DOHH2 (cell line): Measurements from ENCODE around the gene PIK3R2.

Experiments used
- H3F3A ChIP-seq: fragments of 200-600 bp; sonication (generic), shearing (Covaris generic); 2 replicates; pipeline ENCODE4 v1.6.0; 2016; ENCODE audit warnings: antibody characterized with exemption, mild to moderate bottlenecking; ENCODE audit not compliant: control insufficient read depth, insufficient read depth
- H3K27ac ChIP-seq: fragments of 200-600 bp; sonication (generic); 2 replicates; pipeline ENCODE4 v1.5.1; 2014; ENCODE audit warnings: low read depth, mild to moderate bottlenecking, low read length, moderate library complexity
- H3K27me3 ChIP-seq: fragments of 200-600 bp; sonication (generic); 2 replicates; pipeline ENCODE4 v1.6.1; 2014; ENCODE audit warnings: mild to moderate bottlenecking, low read length, mixed read lengths; ENCODE audit not compliant: control insufficient read depth
- H3K36me3 ChIP-seq: fragments of 200-600 bp; sonication (generic); 2 replicates; pipeline ENCODE4 v1.6.1; 2014; ENCODE audit warnings: mild to moderate bottlenecking, low read length, moderate library complexity, mixed read lengths; ENCODE audit not compliant: control insufficient read depth
- H3K4me1 ChIP-seq: fragments of 200-600 bp; sonication (generic); 2 replicates; pipeline ENCODE4 v1.6.1; 2014; ENCODE audit warnings: mild to moderate bottlenecking, low read length, mixed read lengths; ENCODE audit not compliant: control insufficient read depth
- H3K4me2 ChIP-seq: fragments of 200-600 bp; sonication (generic); 2 replicates; pipeline ENCODE4 v1.6.0; 2014; ENCODE audit warnings: mild to moderate bottlenecking, low read length, moderate library complexity
- H3K4me3 ChIP-seq: fragments of 200-600 bp; sonication (generic); 2 replicates; pipeline ENCODE4 v1.5.1; 2014; ENCODE audit warnings: mild to moderate bottlenecking, low read length, mixed read lengths
- H3K79me2 ChIP-seq: fragments of 200-600 bp; sonication (generic); 2 replicates; pipeline ENCODE4 v1.6.1; 2014; ENCODE audit warnings: mild to moderate bottlenecking, low read length, mixed read lengths; ENCODE audit not compliant: control insufficient read depth
- H3K9me2 ChIP-seq: fragments of 200-600 bp; sonication (generic); replicated peaks from 2 replicates; pipeline ENCODE4 v1.6.1; 2014; ENCODE audit warnings: mild to moderate bottlenecking, low read length, mixed read lengths; ENCODE audit not compliant: control insufficient read depth
- H3K9me3 ChIP-seq: fragments of 200-600 bp; sonication (generic); 2 replicates; pipeline ENCODE4 v1.6.1; 2014; ENCODE audit warnings: antibody characterized with exemption, low read length, mixed read lengths; ENCODE audit not compliant: control insufficient read depth, insufficient read depth
- H4K20me1 ChIP-seq: fragments of 200-600 bp; sonication (generic); 2 replicates; pipeline ENCODE4 v1.6.0; 2014; ENCODE audit warnings: low read depth, mild to moderate bottlenecking, antibody characterized with exemption, low read length, moderate library complexity; ENCODE audit not compliant: control insufficient read depth, insufficient read depth
- CTCF ChIP-seq: fragments of 200-600 bp; sonication (generic); IDR thresholded peaks from one replicate; pipeline ENCODE4 v1.5.1; 2014; ENCODE audit warnings: antibody characterized with exemption, mild to moderate bottlenecking, low read depth, low read length; ENCODE audit not compliant: poor library complexity, severe bottlenecking
- EZH2phosphoT487 ChIP-seq: fragments of 200-600 bp; sonication (generic); IDR thresholded peaks from 2 replicates; pipeline ENCODE4 v1.6.1; 2017; ENCODE audit warnings: borderline replicate concordance, mild to moderate bottlenecking, antibody characterized with exemption, low read length, moderate library complexity, mixed read lengths

PIK3R2 gene

DNA sequence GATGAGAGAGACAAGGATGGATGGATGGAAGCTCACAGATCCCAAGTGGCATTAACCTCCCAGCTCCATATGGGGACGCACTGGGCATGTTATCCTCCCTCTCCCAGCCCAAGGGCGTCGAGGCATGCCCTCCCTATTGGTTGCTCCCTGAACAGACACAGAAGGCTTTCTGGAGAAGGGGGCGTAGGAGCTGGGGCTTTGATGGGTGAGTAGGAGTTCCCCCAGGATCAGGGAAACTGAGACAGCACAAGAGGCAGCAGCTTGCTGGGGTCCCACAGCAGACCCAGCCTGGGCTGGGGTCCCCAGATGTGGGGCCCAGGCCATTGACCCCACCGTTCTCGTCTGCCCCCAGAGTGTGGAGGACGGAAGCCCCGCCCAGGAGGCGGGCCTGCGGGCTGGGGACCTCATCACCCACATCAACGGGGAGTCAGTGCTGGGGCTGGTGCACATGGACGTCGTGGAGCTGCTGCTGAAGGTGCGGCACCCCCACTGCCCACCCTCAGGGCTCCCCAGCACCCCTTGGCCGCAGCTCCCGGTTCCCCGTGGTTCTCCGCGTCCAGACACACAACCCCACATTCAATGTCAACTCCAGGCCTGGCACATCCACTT lies 7.5 kb upstream of the PIK3R2 start:
- no peaks in the 10 kb centered on the region for H3K27me3 ChIP-seq

GRCh38 chr19:18147396-18147795 lies 5.6 kb upstream of the PIK3R2 start:
- H4K20me1 ChIP-seq = no peaks in the 10 kb centered on the region
- TF ChIP-seq CTCF (no peak), EZH2phosphoT487 (no peak)
- H3K27ac ChIP-seq = no peak overlapping the region
- H3K4me3 ChIP-seq = no peak overlapping the region
- no peaks in the 10 kb centered on the region for H3F3A ChIP-seq
- no peaks in the 10 kb centered on the region for H3K9me2 ChIP-seq
- no peaks in the 10 kb centered on the region for H3K79me2 ChIP-seq
- H3K9me3 ChIP-seq = no peaks in the 10 kb centered on the region
- peaks cover 36% of the 10 kb centered on the region for H3K36me3 ChIP-seq
- no peak overlapping the region for H3K4me2 ChIP-seq
- H3K4me1 ChIP-seq = peaks cover 13% of the 10 kb centered on the region
- H3K27me3 ChIP-seq = no peaks in the 10 kb centered on the region

More for the DNA sequence above, 7.5 kb upstream of the PIK3R2 start:
- H3K9me3 ChIP-seq = no peaks in the 10 kb centered on the region
- H3K27ac ChIP-seq = no peak overlapping the region
- TF ChIP-seq EZH2phosphoT487 (no peak), CTCF (no peak)
- no peaks in the 10 kb centered on the region for H3K4me1 ChIP-seq
- no peak overlapping the region for H3K4me2 ChIP-seq
- H4K20me1 ChIP-seq = no peaks in the 10 kb centered on the region
- no peaks in the 10 kb centered on the region for H3K9me2 ChIP-seq
- H3F3A ChIP-seq = no peaks in the 10 kb centered on the region
- no peaks in the 10 kb centered on the region for H3K79me2 ChIP-seq
- H3K4me3 ChIP-seq = no peak overlapping the region
- H3K36me3 ChIP-seq = peaks cover 39% of the 10 kb centered on the region

GRCh38 chr19:18149596-18149975 lies 3.4 kb upstream of the PIK3R2 start:
- no peak for TF ChIP-seq CTCF
- TF ChIP-seq EZH2phosphoT487 = no peak
- Histone ChIP-seq H3K4me1 (peaks cover 23% of the 10 kb centered on the region), H3K27ac (no peak overlapping the region), H3K4me3 (no peak overlapping the region), H3K9me3 (no peaks in the 10 kb centered on the region), H3K4me2 (no peak overlapping the region), H3K36me3 (peaks cover 22% of the 10 kb centered on the region), H4K20me1 (no peaks in the 10 kb centered on the region), H3K9me2 (no peaks in the 10 kb centered on the region), H3K79me2 (peaks cover 15% of the 10 kb centered on the region), H3F3A (no peaks in the 10 kb centered on the region), H3K27me3 (no peaks in the 10 kb centered on the region)
